GM19395 (cell line): ENCODE measurements around the gene ZNF407.

Experiments used
- ATAC-seq: cut with Tn5 transposase; IDR thresholded peaks from one replicate; pipeline ENCODE4 v1.9.1; 2021; ENCODE audit warnings: mild to moderate bottlenecking, moderate library complexity; ENCODE audit not compliant: unreplicated experiment

The ZNF407 gene

GRCh38 chr18:74914648-74915047 is 317.0 kb downstream of the ZNF407 start:
- no peak for ATAC-seq

GRCh38 chr18:74916773-74917393 is 319.2 kb downstream of the ZNF407 start:
- ATAC-seq = no peak

- ATAC-seq = no peak
These were observed 320.7 kb downstream of the ZNF407 start for GRCh38 chr18:74918276-74918790.

- ATAC-seq = no peak
These were observed 323.6 kb downstream of the ZNF407 start for GRCh38 chr18:74921057-74921820.

- ATAC-seq = no peak
These were observed 328.4 kb downstream of the ZNF407 start for GRCh38 chr18:74926051-74926450.

- no peak for ATAC-seq
These were observed 330.7 kb downstream of the ZNF407 start for GRCh38 chr18:74928194-74928968.

GRCh38 chr18:74929110-74929509 is 331.4 kb downstream of the ZNF407 start:
- ATAC-seq = no peak

GRCh38 chr18:74930616-74931015 is 332.9 kb downstream of the ZNF407 start:
- ATAC-seq = no peak

GRCh38 chr18:74933930-74934329 is 336.3 kb downstream of the ZNF407 start:
- no peak for ATAC-seq

GRCh38 chr18:74935434-74935833 is 337.8 kb downstream of the ZNF407 start:
- ATAC-seq = no peak

GRCh38 chr18:74936343-74936742 is 338.7 kb downstream of the ZNF407 start:
- ATAC-seq = no peak

GRCh38 chr18:74937291-74937690 is 339.6 kb downstream of the ZNF407 start:
- ATAC-seq = no peak

- no peak for ATAC-seq
These were observed 343.2 kb downstream of the ZNF407 start for GRCh38 chr18:74940856-74941255.

- ATAC-seq = peak; percentile 86
These were observed 344.7 kb downstream of the ZNF407 start for GRCh38 chr18:74942319-74942910.

- no peak for ATAC-seq
These were observed 347.0 kb downstream of the ZNF407 start for GRCh38 chr18:74944676-74945075.

- ATAC-seq = no peak
These were observed 348.3 kb downstream of the ZNF407 start for GRCh38 chr18:74945774-74946545.

GRCh38 chr18:74946646-74947375 is 349.1 kb downstream of the ZNF407 start:
- no peak for ATAC-seq

GRCh38 chr18:74947417-74947816 is 349.7 kb downstream of the ZNF407 start:
- no peak for ATAC-seq

GRCh38 chr18:74947875-74948274 is 350.2 kb downstream of the ZNF407 start:
- no peak for ATAC-seq

- ATAC-seq = no peak
These were observed 351.9 kb downstream of the ZNF407 start for GRCh38 chr18:74949611-74950010.
